GM21619 (cell line): ENCODE data around the gene ANO6.

ENCODE experiments used
- ATAC-seq: cut with Tn5 transposase; IDR thresholded peaks from one replicate; pipeline ENCODE4 v1.9.1; 2021; ENCODE audit not compliant: unreplicated experiment

ANO6 gene

DNA sequence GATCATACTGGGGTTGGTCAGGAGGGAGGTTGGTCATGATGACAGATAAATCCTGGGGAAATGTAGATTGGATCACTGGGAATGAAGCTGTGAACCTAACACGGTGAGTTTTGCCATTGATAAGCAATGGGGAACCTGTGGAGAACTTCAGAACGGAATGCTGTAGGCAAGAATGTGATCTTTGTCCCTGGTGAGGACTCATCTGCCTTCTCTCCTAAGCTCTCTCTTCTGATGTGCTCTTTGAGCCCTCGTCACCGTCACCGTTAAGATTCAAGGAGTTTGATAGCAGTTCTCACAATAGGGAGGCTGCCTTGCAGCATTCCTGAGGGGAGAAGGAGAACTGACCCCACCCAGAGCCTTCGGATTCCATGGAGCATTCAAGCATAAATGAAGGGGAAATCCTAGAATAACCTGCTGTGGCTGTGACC lies 217.6 kb downstream of the ANO6 start:
- ATAC-seq: no peak

DNA sequence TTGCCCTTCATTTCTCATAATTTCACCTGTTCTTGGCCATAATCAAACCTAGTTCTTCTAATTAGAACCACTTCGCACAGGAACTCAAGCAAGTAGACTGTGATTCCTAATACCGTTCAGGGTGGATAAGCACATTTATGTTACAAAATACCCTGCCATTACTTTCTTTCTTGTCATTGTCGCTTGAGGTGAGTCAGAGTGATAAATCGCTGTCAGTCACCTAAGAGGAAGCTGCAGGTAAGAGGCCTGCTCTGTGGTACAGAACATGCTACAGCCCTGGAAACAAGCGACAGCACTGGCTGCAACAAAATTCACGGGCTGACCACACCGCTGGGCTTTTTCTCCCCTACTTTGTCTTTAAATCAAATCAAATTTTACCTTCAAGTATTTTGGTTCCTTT lies 218.2 kb downstream of the ANO6 start:
- no peak for ATAC-seq

DNA sequence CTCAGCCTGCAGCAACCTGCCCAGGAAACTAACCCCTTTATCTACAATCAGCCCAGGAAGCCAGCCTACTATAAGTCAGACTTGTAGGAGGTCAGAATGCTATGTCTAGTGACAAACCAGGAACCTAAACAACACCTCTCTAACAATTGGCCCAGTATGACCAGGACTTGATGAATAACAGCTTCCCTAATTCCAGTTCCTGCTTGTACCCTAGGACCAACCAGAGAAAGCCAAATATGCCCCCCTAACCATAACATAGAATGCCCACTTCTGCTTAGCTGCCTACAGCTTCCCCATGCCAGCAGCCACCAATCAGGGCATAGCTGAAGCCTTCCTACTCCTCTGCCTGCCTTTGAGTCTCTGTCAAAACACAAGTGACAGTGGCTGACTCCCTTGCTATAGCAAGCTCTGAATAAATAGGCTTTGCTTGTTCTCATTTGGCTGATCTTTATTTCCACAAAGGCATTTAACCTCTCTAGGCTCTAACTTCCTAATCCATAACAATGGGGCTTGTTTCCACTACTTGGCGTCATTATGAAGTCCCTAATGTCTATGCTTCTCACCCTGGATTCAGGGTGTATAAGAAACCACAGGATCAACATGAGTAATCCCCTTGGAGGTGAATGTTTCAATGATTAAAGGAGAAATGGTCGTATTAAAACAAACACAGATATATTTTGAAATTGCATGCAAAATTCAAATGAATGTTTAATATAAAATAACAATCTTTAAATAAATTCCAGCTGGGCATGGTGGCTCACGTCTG lies 220.2 kb downstream of the ANO6 start:
- no peak for ATAC-seq

DNA sequence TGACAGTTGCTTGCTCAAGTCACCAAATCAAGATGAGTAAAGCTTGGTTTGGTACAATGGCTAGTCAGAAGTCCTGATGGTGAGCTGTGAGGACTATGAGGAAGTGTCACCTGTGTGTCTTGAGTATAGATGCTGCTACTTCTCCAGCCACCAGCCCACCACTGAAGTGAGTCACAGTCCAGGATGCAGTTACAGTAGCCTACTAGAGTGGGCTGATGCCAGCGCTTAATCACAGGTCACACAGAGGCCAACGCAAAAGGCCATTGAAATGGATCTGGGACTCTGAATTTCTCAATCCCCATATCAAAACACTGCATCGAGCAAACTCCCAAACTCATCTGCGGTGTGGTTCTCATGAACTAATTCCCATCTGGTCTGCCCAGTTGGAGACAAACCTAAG lies 223.1 kb downstream of the ANO6 start:
- no peak for ATAC-seq

DNA sequence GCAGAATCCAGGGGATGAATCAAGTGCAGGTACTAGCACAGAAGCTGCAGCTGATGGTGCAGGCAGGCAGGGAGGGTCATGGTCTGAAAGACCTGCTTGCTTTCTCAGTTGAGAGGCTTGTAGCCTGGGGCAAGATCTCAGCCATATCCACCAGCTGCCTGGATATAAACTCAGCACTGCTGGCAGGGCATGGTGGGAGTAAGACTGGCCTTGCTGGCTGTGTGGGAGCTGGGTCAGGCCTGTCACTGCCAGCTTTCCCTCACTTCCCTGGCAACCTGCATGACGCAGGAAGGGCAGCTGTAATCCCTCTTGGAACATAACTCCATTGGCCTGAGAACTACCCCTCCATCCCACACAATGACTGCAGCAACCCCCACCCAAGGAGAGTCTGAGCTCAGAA lies 230.1 kb downstream of the ANO6 start:
- no peak for ATAC-seq

DNA sequence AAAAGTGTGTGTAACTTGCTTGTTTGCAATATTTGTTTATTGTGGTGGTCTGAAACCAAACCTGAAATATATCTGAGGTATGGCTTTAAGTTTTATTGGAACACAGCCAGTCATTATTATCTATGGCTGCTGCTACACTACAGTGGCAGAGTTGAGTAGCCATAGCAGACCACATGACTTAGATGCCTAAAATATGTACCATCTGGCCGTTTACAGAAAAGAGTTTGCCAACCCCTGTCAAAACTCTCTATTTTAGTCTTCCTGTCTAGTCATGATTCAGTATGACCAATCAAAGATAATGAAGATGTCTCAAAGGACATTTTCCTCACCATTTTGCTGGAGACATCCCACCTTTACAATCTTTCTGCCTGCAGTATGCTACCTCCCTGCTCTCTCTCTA lies 242.3 kb downstream of the ANO6 start:
- ATAC-seq: no peak

DNA sequence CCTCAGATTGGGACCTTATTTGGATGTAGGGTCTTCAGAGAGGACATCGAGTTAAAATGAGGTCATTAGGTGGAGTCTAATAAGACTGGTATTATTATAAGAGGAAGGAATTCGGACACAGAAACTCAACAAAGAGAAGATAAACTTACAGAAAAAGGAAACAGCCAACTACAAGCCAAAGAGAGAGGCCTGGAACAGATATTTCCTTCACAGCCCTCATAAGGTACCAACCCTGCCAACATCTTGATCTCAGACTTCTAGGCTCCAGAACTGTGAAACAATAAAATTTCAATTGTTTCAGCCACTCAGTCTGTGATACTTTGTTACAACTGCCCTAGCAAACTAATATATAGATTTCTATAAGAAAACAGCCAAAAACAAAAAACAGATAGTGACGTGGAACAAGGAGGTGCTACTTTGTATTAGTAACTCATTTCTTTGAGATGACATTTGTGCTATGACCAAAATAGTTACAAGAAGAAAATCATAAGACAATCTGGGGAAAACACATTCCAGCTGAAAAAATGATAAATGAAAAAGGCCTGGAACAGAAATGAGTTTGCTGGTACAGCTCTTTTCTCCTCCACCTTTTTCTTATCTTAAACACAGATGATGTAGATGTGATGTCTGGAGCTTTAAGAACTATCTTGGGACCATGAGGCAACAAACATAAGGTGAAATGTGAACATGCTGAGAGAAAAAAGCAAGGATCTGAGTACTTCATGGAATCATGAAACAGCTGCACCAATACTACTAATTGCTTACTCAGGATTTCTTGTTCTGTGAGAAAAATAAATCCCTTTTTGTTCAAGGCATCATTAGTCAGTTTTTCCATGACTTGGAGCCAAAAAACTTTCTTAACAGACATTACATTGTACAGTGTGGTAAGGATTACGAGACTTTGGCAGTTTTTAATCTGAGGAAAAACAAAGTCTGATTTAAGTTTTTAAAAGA lies 243.2 kb downstream of the ANO6 start:
- no peak for ATAC-seq

DNA sequence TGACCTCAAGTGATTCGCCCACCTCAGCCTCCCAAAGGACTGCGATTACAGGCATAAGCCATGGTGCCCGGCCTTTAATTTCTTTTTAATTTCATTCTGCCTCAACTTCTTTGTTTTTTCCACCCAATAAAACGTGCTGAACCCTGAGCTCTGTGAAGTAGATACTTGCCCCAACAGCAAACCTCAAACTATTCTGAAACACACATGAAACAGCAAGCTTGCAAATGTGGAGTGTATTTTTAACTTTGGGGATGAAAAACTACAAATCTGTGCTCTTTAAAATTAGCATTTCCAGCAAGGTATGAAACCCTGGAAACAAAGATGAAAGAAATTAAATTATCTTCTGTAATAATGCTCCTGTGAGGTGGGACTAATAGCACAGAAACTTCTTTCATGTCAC lies 246.6 kb downstream of the ANO6 start:
- no peak for ATAC-seq

DNA sequence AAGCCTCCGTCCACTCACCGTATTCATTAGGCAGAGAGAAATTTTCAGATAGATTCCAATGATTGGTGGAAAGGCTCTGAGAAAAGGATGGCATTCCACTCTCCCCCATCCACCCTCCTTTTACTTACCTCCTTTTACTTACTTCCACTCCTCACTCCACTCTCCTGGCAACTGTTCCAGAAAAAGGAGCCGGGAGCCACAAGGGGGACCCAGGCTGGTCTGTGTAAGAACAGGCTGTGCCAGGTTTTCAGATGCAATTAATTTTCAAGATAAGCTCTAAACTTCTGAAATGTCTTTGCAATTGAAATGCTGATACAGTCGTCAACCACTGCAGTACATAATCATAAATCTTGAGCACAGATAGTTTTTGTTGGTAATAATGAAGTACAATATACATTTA lies 248.8 kb downstream of the ANO6 start:
- no peak for ATAC-seq

DNA sequence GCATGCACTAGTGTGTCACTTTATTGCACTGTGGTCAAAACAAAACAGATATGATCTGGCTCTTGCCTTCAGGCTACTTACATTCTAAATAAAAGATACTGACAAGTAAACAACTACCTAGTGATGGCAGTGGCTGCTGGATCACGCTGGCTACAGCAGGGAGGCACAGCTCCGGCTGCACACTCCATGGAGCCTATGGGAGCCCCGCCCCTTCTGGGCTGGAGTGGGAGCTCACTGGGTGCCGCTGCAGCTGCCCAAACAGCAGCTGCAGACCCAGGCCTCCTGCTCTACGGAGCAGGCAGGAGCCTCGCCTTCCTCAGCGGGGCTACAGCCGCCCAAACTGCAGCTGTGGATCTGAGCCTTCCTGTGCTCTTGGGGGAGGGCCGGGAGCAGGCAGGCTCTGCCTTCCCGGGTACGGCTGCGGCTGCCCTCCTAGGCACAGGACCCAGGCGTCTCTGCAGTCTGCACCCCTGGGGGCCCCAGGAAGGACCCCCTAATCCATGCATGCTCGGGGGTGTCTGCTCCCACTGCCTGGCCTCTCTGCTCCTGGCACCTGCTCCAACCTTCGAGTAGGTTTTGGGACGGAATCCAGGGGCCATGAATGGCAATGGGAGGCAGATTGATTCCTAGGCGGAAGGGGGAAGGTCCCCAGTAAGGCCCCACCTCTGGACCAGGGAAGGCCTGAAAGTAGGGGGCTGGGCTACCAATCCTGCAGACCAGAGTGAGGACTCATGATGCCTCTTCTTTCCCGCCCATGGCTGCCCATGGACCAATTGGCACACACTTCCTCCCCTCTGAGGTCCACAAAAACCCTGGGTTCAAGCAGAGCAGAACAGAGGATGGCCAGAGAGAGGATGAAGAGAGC lies 253.1 kb downstream of the ANO6 start:
- ATAC-seq: no peak

DNA sequence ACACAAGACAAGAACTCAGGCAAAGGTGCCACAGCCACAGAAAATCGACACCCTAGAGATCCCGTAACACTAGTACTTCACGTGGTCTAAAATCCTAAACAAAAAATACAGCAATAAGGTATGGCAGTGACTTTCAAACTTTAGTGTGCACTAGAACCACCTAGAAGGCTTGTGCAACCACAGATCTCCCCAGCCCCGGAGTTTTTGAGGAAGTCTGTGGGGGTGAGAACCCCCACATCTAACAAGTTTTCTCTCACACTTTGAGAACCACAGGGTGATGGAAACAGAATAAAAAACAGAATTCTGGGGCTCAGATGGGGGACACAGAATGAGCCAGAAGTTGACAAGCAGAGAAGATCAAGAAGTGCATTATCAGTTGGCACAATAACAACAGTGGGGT lies 254.0 kb downstream of the ANO6 start:
- ATAC-seq: no peak

DNA sequence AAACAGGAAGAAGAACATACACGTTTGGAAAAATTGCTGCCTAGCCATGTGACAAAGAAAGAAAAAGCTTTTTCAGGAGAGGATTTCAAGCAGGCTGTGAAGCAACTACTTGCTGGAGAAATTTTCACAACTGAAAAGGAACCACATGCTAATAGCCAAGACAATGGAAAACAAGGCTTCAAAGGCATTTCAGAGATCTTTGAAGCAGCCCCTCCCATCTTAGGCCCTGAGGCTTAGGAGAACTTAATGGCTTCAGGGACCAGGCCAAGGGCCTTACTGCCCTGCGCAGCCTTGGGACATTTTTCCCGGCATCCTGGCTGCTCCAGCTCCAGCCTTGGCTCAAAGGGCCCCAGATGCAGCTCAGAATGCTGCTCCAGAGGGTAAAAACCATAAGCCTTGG lies 257.7 kb downstream of the ANO6 start:
- no peak for ATAC-seq

DNA sequence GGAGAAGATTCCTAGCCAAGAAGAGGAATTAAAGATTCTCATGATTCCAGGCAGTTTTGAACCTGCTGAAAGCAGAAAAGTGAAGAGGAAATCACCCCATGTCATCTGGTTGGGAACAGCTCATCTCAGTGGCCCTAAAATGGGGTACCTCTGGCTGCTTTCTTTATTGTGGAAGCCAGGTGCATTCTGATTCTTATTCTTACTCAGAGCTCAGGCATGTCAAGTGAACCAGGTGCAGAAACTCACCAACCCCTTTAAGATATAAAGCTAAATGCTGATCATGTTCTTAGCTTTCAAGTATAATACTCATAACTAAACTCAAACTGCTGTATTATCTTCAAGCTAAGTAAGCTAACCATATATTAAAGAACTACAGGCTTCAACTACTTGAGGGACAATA lies 259.7 kb downstream of the ANO6 start:
- no peak for ATAC-seq

DNA sequence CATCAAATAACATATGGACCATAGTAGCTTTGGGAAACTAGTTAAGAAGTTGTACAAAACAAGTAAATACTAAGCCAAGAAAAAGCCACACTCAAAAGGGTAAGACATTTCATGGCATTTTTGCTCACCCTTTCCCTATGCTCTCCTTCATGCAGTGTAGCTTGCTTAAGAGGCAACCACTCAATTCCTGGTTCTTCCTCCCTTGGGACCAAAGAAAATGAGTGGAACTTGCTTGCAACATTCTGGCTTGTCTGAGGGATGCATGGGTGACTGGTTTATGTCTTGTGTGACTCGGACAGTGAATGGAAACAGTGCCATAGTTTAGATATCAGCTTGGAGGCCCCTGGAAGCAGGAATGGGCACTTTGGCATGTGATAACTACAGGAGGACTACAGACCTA lies 261.6 kb downstream of the ANO6 start:
- no peak for ATAC-seq

DNA sequence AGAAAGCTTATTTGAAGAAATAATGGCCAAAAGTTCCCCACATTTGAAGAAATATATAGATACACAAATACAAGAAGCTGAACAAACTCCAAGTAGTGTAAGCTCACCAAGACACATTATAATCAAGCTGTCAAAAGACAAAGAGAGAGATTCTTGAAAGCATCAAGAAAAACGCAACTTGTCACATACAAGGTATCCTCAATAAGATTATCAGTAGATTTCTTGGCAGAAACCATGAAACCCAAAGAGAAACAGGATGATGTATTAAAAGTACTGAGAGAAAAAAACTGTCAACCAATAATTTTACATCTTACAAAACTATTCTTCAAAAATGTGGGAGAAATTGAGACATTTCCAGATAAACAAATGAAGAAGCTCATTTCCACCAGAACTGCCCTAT lies 263.0 kb downstream of the ANO6 start:
- ATAC-seq: no peak

DNA sequence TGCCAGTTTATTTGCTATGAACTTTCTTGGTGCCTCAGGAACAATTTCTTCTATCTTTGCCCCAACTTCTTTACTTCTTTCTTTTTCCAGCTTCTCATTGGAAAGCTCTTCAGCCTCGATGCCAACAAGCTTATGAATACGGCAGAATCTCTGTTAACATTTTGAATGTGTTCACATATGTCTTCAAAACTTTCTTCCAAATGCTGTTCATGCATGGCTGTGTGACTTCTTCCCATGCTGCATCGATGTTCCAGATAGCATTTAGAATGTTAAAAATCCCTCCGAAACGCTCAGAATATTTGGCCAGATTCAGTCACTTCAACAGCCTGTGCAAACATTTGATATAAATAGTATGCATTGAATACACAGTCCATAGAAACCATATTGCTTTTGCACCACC lies 265.9 kb downstream of the ANO6 start:
- ATAC-seq: no peak

DNA sequence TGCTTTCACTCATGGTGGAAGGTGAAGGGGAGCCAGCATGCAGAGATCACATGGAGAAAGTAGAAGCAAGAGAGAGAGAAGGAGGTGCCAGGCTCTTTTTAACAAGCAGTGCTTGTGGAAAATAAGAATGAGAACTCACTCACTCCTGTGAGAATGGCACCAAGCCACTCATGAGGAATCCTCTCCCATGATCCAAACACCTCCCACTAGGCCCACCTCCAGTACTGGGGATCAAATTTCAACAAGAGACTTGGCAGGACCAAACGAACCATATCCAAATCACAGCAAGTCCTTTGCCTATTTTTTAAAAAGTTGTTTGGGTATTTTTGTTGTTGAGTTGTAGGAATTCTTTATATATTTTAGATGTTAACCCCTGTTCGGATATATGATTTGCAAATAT lies 267.7 kb downstream of the ANO6 start:
- ATAC-seq: no peak
